SU-DHL-6 (cell line): Measurements from ENCODE around the gene TRAPPC3L.

Source experiments
- H2AFZ ChIP-seq: fragments of 200-600 bp; sonication (generic); 2 replicates; pipeline ENCODE4 v1.6.1; 2014; ENCODE audit warnings: low read depth, mild to moderate bottlenecking, moderate library complexity, mixed read lengths, antibody characterized with exemption, low read length; ENCODE audit not compliant: severe bottlenecking
- H3F3A ChIP-seq: fragments of 200-600 bp; shearing (Covaris generic); 2 replicates; pipeline ENCODE4 v1.6.0; 2016; ENCODE audit warnings: antibody characterized with exemption, mild to moderate bottlenecking; ENCODE audit not compliant: insufficient read depth
- H3K27ac ChIP-seq: fragments of 200-600 bp; sonication (generic); 2 replicates; pipeline ENCODE4 v1.5.1; 2016; ENCODE audit warnings: low read depth, mild to moderate bottlenecking, low read length, moderate library complexity, mixed read lengths
- H3K27me3 ChIP-seq: fragments of 200-600 bp; sonication (generic), shearing (Covaris generic); 2 replicates; pipeline ENCODE4 v1.6.0; 2014; ENCODE audit warnings: mild to moderate bottlenecking, low read length
- H3K36me3 ChIP-seq: fragments of 200-600 bp; sonication (generic); 2 replicates; pipeline ENCODE4 v1.6.1; 2014; ENCODE audit warnings: mild to moderate bottlenecking, low read length, mixed read lengths
- H3K4me2 ChIP-seq: fragments of 300-600, 200-600 bp; shearing (Covaris generic), sonication (generic); 2 replicates; pipeline ENCODE4 v1.6.0; 2014; ENCODE audit warnings: low read length, low read depth, mild to moderate bottlenecking; ENCODE audit not compliant: poor library complexity, severe bottlenecking
- H3K4me3 ChIP-seq: fragments of 200-600 bp; sonication (generic); 2 replicates; pipeline ENCODE4 v1.5.1; 2014; ENCODE audit warnings: antibody characterized with exemption, low read length, mild to moderate bottlenecking, mixed read lengths; ENCODE audit not compliant: insufficient read depth, poor library complexity, severe bottlenecking
- H3K79me2 ChIP-seq: fragments of 200-600 bp; sonication (generic); 2 replicates; pipeline ENCODE4 v1.6.1; 2014; ENCODE audit warnings: mild to moderate bottlenecking, low read length, moderate library complexity; ENCODE audit not compliant: insufficient read depth
- H3K9ac ChIP-seq: fragments of 200-600 bp; sonication (generic); 2 replicates; pipeline ENCODE4 v1.7.0; 2014; ENCODE audit warnings: mild to moderate bottlenecking, low read length
- H3K9me2 ChIP-seq: fragments of 200-600 bp; sonication (generic); replicated peaks from 2 replicates; pipeline ENCODE4 v1.6.1; 2014; ENCODE audit warnings: low read length; ENCODE audit not compliant: insufficient read depth
- H3K9me3 ChIP-seq: fragments of 200-600 bp; sonication (generic); 2 replicates; pipeline ENCODE4 v1.6.1; 2014; ENCODE audit warnings: low read length, mixed read lengths; ENCODE audit not compliant: insufficient read depth
- H4K20me1 ChIP-seq: fragments of 200-600 bp; sonication (generic); 2 replicates; pipeline ENCODE4 v1.6.1; 2014; ENCODE audit warnings: low read depth, mild to moderate bottlenecking, antibody characterized with exemption, low read length, moderate library complexity, mixed read lengths
- CTCF ChIP-seq: fragments of 200-600 bp; sonication (generic); IDR thresholded peaks from one replicate; pipeline ENCODE4 v1.5.1; 2017; ENCODE audit warnings: antibody characterized with exemption, mild to moderate bottlenecking, low read length, moderate library complexity; ENCODE audit not compliant: insufficient read depth, poor library complexity, severe bottlenecking
- EZH2phosphoT487 ChIP-seq: fragments of 200-600 bp; sonication (generic), shearing (Covaris generic); conservative IDR thresholded peaks from 2 replicates; pipeline ENCODE4 v1.6.1; 2018; ENCODE audit warnings: mild to moderate bottlenecking, antibody characterized with exemption, low read length, moderate library complexity, mixed read lengths

Gene TRAPPC3L

GRCh38 chr6:116580198-116580597, 34.7 kb upstream of the TRAPPC3L start:
- no peaks in the 10 kb centered on the region for H3K9me3 ChIP-seq
- H3K36me3 ChIP-seq: peaks cover 29% of the 10 kb centered on the region
- H3F3A ChIP-seq: peaks cover 6% of the 10 kb centered on the region; the same call in 1 of the 2 replicates
- TF ChIP-seq EZH2phosphoT487 (no peak), CTCF (no peak)
- no peak overlapping the region for H3K27ac ChIP-seq
- H3K4me3 ChIP-seq: no peak overlapping the region
- no peak overlapping the region for H3K4me2 ChIP-seq
- peaks cover 35% of the 10 kb centered on the region for H3K79me2 ChIP-seq
- no peaks in the 10 kb centered on the region for H3K9me2 ChIP-seq
- H2AFZ ChIP-seq: no peak overlapping the region
- H3K27me3 ChIP-seq: no peaks in the 10 kb centered on the region
- no peak overlapping the region for H3K9ac ChIP-seq
- no peaks in the 10 kb centered on the region for H4K20me1 ChIP-seq

GRCh38 chr6:116579143-116579542, 33.7 kb upstream of the TRAPPC3L start:
- H3K79me2 ChIP-seq: peaks cover 40% of the 10 kb centered on the region
- no peaks in the 10 kb centered on the region for H3K9me2 ChIP-seq
- H3F3A ChIP-seq: peaks cover 6% of the 10 kb centered on the region; the same call in 1 of the 2 replicates
- H3K27ac ChIP-seq: no peak overlapping the region
- no peak overlapping the region for H3K4me3 ChIP-seq
- no peaks in the 10 kb centered on the region for H3K27me3 ChIP-seq
- H2AFZ ChIP-seq: no peak overlapping the region
- no peak overlapping the region for H3K9ac ChIP-seq
- no peak overlapping the region for H3K4me2 ChIP-seq
- TF ChIP-seq CTCF (no peak), EZH2phosphoT487 (no peak)
- H3K9me3 ChIP-seq: no peaks in the 10 kb centered on the region
- peaks cover 23% of the 10 kb centered on the region for H3K36me3 ChIP-seq
- no peaks in the 10 kb centered on the region for H4K20me1 ChIP-seq

DNA sequence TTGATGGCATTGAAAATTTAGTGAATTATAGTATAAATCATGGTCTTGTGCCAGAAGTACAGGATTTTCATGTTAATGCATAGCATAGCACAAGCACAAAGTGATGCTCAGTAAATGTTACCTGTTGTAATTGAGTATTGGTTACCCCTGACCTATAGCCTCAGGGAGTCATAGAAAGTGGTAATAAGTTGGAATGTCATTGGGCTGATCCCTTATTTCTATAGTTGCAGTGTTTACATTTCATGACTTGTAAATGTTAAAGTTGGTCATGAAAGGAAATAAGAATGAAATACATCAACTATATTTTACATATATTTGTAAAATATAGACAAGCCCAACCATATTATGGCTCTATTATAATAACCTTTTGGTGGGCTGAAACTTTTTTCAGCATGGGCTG, 32.9 kb upstream of the TRAPPC3L start:
- TF ChIP-seq CTCF (no peak), EZH2phosphoT487 (no peak)
- no peak overlapping the region for H3K4me2 ChIP-seq
- no peaks in the 10 kb centered on the region for H3K9me3 ChIP-seq
- H3K27me3 ChIP-seq: no peaks in the 10 kb centered on the region
- no peak overlapping the region for H3K4me3 ChIP-seq
- peaks cover 6% of the 10 kb centered on the region; the same call in 1 of the 2 replicates for H3F3A ChIP-seq
- H2AFZ ChIP-seq: no peak overlapping the region
- H3K27ac ChIP-seq: no peak overlapping the region
- H3K9ac ChIP-seq: no peak overlapping the region
- H3K9me2 ChIP-seq: no peaks in the 10 kb centered on the region
- H3K36me3 ChIP-seq: peaks cover 22% of the 10 kb centered on the region
- H3K79me2 ChIP-seq: peaks cover 48% of the 10 kb centered on the region
- no peaks in the 10 kb centered on the region for H4K20me1 ChIP-seq
